GM13976 (cell line): ENCODE results near the gene DYRK4.

Experiments used
- DNase-seq: peaks from one replicate; pipeline ENCODE4 v3.0.0; 2012; ENCODE audit warnings: low spot score
- in situ Hi-C: fragments of 300-500 bp; cut with MboI; formaldehyde crosslinking; loops from one replicate; pipeline ENCODE4 v1.12.0; 2022; ENCODE audit warnings: low sequenced_read_pairs, mixed read lengths, inconsistent platforms; ENCODE audit not compliant: unreplicated experiment
- TF ChIP-seq, protein P1 (sequence below): IDR thresholded peaks from 2 replicates; pipeline ENCODE4 v1.5.1; 2012; ENCODE audit warnings: borderline replicate concordance, mild to moderate bottlenecking; ENCODE audit not compliant: insufficient read depth; ENCODE audit errors: extremely low read depth, missing control alignments, control extremely low read depth

DYRK4 gene

DNA sequence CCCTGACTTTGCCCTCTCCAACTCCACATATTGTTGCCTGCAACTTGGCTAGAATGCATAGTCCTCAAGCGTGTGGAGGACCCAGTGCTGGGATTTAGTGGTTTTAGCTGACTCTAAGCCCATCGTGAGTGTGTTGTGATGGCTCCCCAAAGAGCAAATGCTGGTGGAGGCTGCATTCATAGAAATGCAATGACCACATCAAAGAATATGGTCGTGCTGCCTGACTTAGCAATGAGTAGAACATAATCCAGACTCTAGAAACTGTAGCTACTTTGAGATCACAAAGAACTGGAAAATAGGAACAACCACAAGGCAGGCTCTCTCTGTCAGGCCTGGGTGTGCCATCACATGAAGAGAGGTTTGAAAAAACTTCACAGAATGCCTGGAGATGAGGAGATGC is 1.3 kb downstream of the DYRK4 start:
- in situ Hi-C loops, result no loop called here
- no peak for DNase-seq
- TF ChIP-seq, protein P1, sequence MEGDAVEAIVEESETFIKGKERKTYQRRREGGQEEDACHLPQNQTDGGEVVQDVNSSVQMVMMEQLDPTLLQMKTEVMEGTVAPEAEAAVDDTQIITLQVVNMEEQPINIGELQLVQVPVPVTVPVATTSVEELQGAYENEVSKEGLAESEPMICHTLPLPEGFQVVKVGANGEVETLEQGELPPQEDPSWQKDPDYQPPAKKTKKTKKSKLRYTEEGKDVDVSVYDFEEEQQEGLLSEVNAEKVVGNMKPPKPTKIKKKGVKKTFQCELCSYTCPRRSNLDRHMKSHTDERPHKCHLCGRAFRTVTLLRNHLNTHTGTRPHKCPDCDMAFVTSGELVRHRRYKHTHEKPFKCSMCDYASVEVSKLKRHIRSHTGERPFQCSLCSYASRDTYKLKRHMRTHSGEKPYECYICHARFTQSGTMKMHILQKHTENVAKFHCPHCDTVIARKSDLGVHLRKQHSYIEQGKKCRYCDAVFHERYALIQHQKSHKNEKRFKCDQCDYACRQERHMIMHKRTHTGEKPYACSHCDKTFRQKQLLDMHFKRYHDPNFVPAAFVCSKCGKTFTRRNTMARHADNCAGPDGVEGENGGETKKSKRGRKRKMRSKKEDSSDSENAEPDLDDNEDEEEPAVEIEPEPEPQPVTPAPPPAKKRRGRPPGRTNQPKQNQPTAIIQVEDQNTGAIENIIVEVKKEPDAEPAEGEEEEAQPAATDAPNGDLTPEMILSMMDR, result no peak

DNA sequence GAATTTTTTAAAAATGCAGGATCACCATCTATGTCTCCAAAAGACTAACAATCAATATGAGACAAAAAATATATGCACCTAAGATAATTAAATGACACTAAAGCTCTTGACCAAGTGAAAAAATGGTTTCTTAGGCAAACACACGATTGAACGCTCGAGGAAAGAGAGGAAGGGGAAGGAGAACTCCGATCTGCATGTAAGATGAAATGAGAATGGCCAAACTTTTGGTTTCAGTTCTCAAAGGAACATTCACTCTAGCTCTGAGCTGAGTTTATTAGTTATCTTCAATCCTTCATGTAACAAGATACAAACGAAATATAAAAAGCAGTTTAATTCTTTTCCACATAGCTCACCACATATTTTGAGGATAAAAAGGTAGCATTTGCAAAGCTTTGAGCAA is 2.8 kb downstream of the DYRK4 start:
- TF ChIP-seq, protein P1, result no peak
- peak; percentile 52 for DNase-seq
- in situ Hi-C loops, result no loop called here

DNA sequence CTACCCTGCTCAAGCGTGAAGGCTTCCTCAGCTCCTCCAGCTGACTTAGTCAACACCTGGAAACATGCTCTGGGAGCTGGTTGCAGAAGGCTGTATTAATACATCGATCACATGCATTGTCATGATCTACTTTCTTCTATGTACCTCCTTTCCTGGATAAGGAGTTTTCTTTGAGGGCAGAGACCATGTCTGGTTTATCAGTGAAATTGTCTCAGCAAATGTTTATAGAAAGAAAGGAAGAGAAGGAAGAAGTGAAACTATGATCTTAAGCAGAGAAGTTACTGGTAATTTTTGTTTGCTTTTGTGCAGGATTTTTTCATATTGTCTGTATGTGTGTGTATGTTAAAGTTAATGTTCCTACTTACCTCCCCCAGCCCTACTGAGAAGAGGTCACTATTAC is 4.5 kb downstream of the DYRK4 start:
- in situ Hi-C loops, result no loop called here
- DNase-seq, result no peak
- TF ChIP-seq, protein P1, result no peak

DNA sequence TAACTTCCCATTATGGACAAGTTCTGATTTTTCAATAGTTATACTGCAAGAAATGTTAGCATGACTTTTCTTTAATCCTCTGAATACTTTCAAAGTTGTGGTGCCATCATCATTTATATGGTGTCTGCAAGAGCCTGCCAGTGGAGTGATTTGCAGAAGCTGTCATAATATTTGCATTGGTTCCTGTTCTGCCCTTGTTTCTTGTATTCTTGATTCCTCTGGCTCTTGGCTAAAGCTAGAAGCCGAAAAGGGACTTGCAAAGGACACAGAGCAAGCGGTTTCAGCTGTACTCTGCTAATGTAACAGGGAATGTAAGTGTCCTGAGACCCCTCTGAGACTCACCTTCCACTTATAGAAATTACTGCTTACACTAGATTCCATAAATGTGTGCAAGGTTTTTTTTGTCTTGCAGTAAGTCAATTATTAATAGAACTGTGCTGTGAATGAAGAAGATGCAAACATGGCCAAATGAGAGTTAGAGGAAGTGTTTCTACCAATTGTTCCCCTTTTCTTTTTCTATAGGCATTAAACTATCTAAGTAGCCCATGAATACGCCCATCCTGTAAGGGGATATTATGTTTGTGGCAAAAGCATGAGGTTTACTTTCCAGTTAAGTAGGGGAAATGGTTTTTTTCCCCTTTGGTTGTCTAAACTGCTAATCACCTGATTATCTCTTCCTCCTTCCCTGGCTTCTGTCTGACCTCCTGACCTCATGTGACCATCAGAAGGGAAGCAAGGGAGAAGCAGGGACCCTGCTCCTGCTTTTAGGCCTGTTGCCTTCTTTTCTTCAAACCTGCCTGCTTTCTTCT is 5.3 kb downstream of the DYRK4 start:
- TF ChIP-seq, protein P1, result no peak
- no peak for DNase-seq
- in situ Hi-C loops, result no loop called here

DNA sequence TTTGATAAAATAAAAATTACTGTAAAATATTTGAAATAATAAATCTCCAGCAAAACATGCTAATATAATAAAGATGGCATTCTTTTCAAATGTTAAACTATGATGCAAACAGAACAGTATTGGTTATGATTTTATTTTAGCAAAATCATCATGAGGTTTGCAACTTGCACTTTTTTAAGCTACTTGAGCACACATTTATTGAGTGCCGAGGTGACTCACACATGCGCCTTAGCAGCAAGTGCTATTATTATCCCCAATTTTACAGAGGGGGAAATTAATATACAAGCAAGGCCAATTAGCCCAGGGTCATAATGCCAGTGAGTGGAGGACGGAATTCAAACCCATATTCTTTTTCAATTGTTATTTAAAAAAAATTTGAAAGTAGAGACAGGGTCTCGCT is 7.3 kb downstream of the DYRK4 start:
- no peak for DNase-seq
- in situ Hi-C loops, result no loop called here
- TF ChIP-seq, protein P1, result no peak

DNA sequence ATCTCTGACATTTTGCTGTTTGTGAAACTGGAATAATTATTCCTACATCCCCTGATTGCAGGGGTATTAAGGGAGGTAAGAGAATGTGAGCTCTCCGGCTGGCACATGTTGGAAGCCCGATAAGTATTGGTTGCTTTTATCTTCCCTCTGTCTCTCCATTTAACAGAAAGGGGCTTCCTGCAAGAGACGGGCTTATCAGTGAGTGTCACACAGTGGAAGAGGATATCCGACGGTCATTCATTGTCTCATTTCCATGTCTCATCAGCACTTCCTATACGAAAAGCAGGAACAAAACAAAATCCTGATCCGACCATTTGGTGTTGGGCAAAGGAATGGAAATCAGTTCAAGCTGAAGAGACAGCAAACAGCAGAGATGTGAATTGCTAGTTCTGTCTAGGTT is 10.7 kb downstream of the DYRK4 start:
- TF ChIP-seq, protein P1, result no peak
- in situ Hi-C loops, result no loop called here
- DNase-seq, result no peak
